Uterus (tissue), 4 donors: Measurements from ENCODE around the gene GIPC3. TPM values are rescaled to one million over a fixed set of nuclear protein-coding genes. Genes with fewer than 3 reads are reported as not detected.

Experiments
- DNase-seq, 2 donors: peaks; one replicate each; pipeline ENCODE4 v3.0.0-alpha.2; 2019 to 2020
- H3K27ac ChIP-seq, 2 donors: fragments of 200-600 bp; sonication (generic); 1 replicate in 1 of 2; 2 replicates in 1 of 2; pipeline ENCODE4 v1.5.1; 2016 to 2018
- H3K27me3 ChIP-seq, 2 donors: fragments of 200-600 bp; sonication (generic); one replicate each; pipeline ENCODE4 v1.5.1; 2018 to 2019; ENCODE audit warnings: control low read depth in 1 of 2
- H3K36me3 ChIP-seq, 2 donors: fragments of 200-600 bp; sonication (generic); one replicate each; pipeline ENCODE4 v1.5.1; 2019; ENCODE audit warnings: control low read depth in 1 of 2
- H3K4me1 ChIP-seq, 2 donors: fragments of 200-600 bp; sonication (generic); one replicate each; pipeline ENCODE4 v1.5.1; 2018 to 2019; ENCODE audit warnings: control low read depth in 1 of 2
- H3K4me3 ChIP-seq, 2 donors: fragments of 200-600 bp; sonication (generic); 1 replicate in 1 of 2; 2 replicates in 1 of 2; pipeline ENCODE4 v1.5.1; 2018 to 2019; ENCODE audit warnings: mild to moderate bottlenecking in 1 of 2
- H3K9me3 ChIP-seq, 2 donors: fragments of 200-600 bp; sonication (generic); one replicate each; pipeline ENCODE4 v1.5.1; 2019; ENCODE audit warnings: control low read depth in 1 of 2
- CTCF ChIP-seq, 4 experiments: fragments of 200-600 bp in 2 of 4; fragments of 450-650 bp in 2 of 4; sonication (generic) in 2 of 4; IDR thresholded peaks; one replicate each; pipeline ENCODE4 v1.5.1; 2016 to 2019; ENCODE audit warnings: antibody characterized with exemption in 4 of 4, mild to moderate bottlenecking in 2 of 4, moderate library complexity in 1 of 4
- POLR2A ChIP-seq, 2 donors: fragments of 450-650 bp; IDR thresholded peaks; one replicate each; pipeline ENCODE4 v1.6.1; 2016; ENCODE audit warnings: antibody characterized with exemption in 2 of 2, mild to moderate bottlenecking in 1 of 2, moderate library complexity in 1 of 2
- intact Hi-C: fragments of 100-400 bp; cut with DNase I; formaldehyde crosslinking; loops from one replicate; pipeline ENCODE4 v1.15.1; 2023; ENCODE audit warnings: low total_unique reads
- total RNA-seq, 4 donors: library from RNA; depleted of rRNA in 3 of 4; stranded (reverse); fragments of >200 nt in 3 of 4; gene quantifications; one replicate each; pipeline versions ENCODE4 v1.1.0 to v1.2.4, GENCODE V29; 2014 to 2023
- donor health status: DM: yes; HTN: yes; CAD: no.

The GIPC3 gene
- total RNA-seq, 4 donors from 2014 or later, result 0.07 to 4.0 TPM; not detected in 2

GRCh38 chr19:3537101-3537437 lies 48.2 kb upstream of the GIPC3 start:
- H3K9me3 ChIP-seq, result no peaks in the 10 kb centered on the region
- no peaks in the 10 kb centered on the region for H3K36me3 ChIP-seq
- no peaks in the 10 kb centered on the region for H3K4me1 ChIP-seq
- H3K27ac ChIP-seq, result no peak overlapping the region
- TF ChIP-seq POLR2A (IDR thresholded peaks at IDR 0.05) (no peak), CTCF (IDR thresholded peaks at IDR 0.05) (no peak)
- DNase-seq, result no peak
- no peaks in the 10 kb centered on the region for H3K27me3 ChIP-seq
- H3K4me3 ChIP-seq, result no peak overlapping the region
- intact Hi-C loops, result no loop called here

GRCh38 chr19:3537438-3538240 lies 47.6 kb upstream of the GIPC3 start:
- Histone ChIP-seq H3K9me3 (no peaks in the 10 kb centered on the region), H3K4me3 (no peak overlapping the region), H3K27ac (no peak overlapping the region), H3K4me1 (no peaks in the 10 kb centered on the region), H3K36me3 (no peaks in the 10 kb centered on the region), H3K27me3 (no peaks in the 10 kb centered on the region)
- TF ChIP-seq POLR2A (IDR thresholded peaks at IDR 0.05) (no peak), CTCF (IDR thresholded peaks at IDR 0.05) (no peak)
- intact Hi-C loops, result no loop called here
- DNase-seq, result no peak

GRCh38 chr19:3538258-3538929 lies 46.9 kb upstream of the GIPC3 start:
- H3K4me1 ChIP-seq, result no peaks in the 10 kb centered on the region
- H3K27ac ChIP-seq, result no peak overlapping the region
- no peaks in the 10 kb centered on the region for H3K36me3 ChIP-seq
- no peak for TF ChIP-seq CTCF (IDR thresholded peaks at IDR 0.05)
- no peak for TF ChIP-seq POLR2A (IDR thresholded peaks at IDR 0.05)
- no peak overlapping the region for H3K4me3 ChIP-seq
- no peak for DNase-seq
- intact Hi-C loops, result no loop called here
- no peaks in the 10 kb centered on the region for H3K27me3 ChIP-seq
- H3K9me3 ChIP-seq, result no peaks in the 10 kb centered on the region

GRCh38 chr19:3538965-3539755 lies 46.1 kb upstream of the GIPC3 start, which contains the start of gene TEKTIP1:
Gene TEKTIP1, plus strand, starts transcription at chr19:3539174. Its CDS starts 4 bp downstream, at chr19:3539178.
- intact Hi-C loops, result no loop called here
- TF ChIP-seq POLR2A (IDR thresholded peaks at IDR 0.05) (no peak), CTCF (IDR thresholded peaks at IDR 0.05) (no peak)
- H3K27me3 ChIP-seq, result no peaks in the 10 kb centered on the region
- no peaks in the 10 kb centered on the region for H3K36me3 ChIP-seq
- no peaks in the 10 kb centered on the region for H3K4me1 ChIP-seq
- no peaks in the 10 kb centered on the region for H3K9me3 ChIP-seq
- no peak within 1 kb of the TSS for H3K27ac ChIP-seq
- no peak for DNase-seq
- H3K4me3 ChIP-seq, result no peak within 1 kb of the TSS

- Histone ChIP-seq H3K4me3 (no peak overlapping the region), H3K27me3 (no peaks in the 10 kb centered on the region), H3K27ac (no peak overlapping the region), H3K36me3 (no peaks in the 10 kb centered on the region), H3K4me1 (no peaks in the 10 kb centered on the region), H3K9me3 (no peaks in the 10 kb centered on the region)
- no peak for TF ChIP-seq CTCF (IDR thresholded peaks at IDR 0.05)
- intact Hi-C loops, result no loop called here
- DNase-seq, result no peak
Measured at GRCh38 chr19:3539756-3540118, 45.5 kb upstream of the GIPC3 start.
